Astrocyte (in vitro differentiated cells and primary cell): ENCODE data around the gene TNIK. TPM values are rescaled to one million over a fixed set of nuclear protein-coding genes. Genes with fewer than 3 reads are reported as not detected.
A peak's percentile ranks its signal among the peaks of the same experiment; 100 is the strongest.

Experiments
- DNase-seq: peaks from one replicate; pipeline ENCODE4 v3.0.0-alpha.2; 2010; ENCODE audit warnings: low read depth
- FAIRE-seq: peaks from 2 replicates; lab custom pipeline; 2011; peaks lifted over from hg19 to GRCh38; lab: Jason Lieb, UNC
- H2AFZ ChIP-seq: 2 replicates; pipeline ENCODE4 v1.6.0; 2012; ENCODE audit warnings: low read depth, low read length, inconsistent platforms
- H3K27ac ChIP-seq: 2 replicates; pipeline ENCODE4 v1.5.1; 2011; ENCODE audit warnings: low read depth, low read length, inconsistent platforms
- H3K27me3 ChIP-seq: 2 replicates; pipeline ENCODE4 v1.6.0; 2011; ENCODE audit warnings: low read length, inconsistent platforms; ENCODE audit not compliant: insufficient read depth
- H3K36me3 ChIP-seq: 2 replicates; pipeline ENCODE4 v1.5.1; 2011; ENCODE audit warnings: low read length, inconsistent platforms; ENCODE audit not compliant: insufficient read depth
- H3K4me1 ChIP-seq: 2 replicates; pipeline ENCODE4 v1.5.1; 2011; ENCODE audit warnings: low read length, inconsistent platforms; ENCODE audit not compliant: insufficient read depth
- H3K4me2 ChIP-seq: 2 replicates; pipeline ENCODE4 v1.6.0; 2012; ENCODE audit warnings: low read length, inconsistent platforms
- H3K4me3 ChIP-seq: 2 replicates; pipeline ENCODE4 v1.5.1; 2011; ENCODE audit warnings: low read depth, mild to moderate bottlenecking, low read length, inconsistent platforms; ENCODE audit not compliant: insufficient read depth
- H3K79me2 ChIP-seq: 2 replicates; pipeline ENCODE4 v1.6.0; 2012; ENCODE audit warnings: mild to moderate bottlenecking, low read length, inconsistent platforms; ENCODE audit not compliant: insufficient read depth
- H3K9ac ChIP-seq: 2 replicates; pipeline ENCODE4 v1.6.0; 2012; ENCODE audit warnings: mild to moderate bottlenecking, low read length, inconsistent platforms
- H3K9me3 ChIP-seq: 2 replicates; pipeline ENCODE4 v1.5.1; 2012; ENCODE audit warnings: low read depth, mild to moderate bottlenecking, low read length, inconsistent platforms; ENCODE audit not compliant: insufficient read depth
- H4K20me1 ChIP-seq: 2 replicates; pipeline ENCODE4 v1.6.0; 2012; ENCODE audit warnings: low read length, inconsistent platforms; ENCODE audit not compliant: insufficient read depth
- H3K27ac Mint-ChIP-seq: one replicate; pipeline ENCODE4 v1.8.0; 2021; ENCODE audit warnings: mild to moderate bottlenecking, mixed read lengths; ENCODE audit not compliant: unreplicated experiment
- H3K27me3 Mint-ChIP-seq: one replicate; pipeline ENCODE4 v1.8.0; 2021; ENCODE audit warnings: low read depth, mixed read lengths; ENCODE audit not compliant: unreplicated experiment
- H3K36me3 Mint-ChIP-seq: one replicate; pipeline ENCODE4 v1.8.0; 2021; ENCODE audit warnings: low read depth, mixed read lengths; ENCODE audit not compliant: unreplicated experiment
- H3K4me1 Mint-ChIP-seq: one replicate; pipeline ENCODE4 v1.8.0; 2021; ENCODE audit warnings: low read depth, mixed read lengths; ENCODE audit not compliant: unreplicated experiment
- H3K4me3 Mint-ChIP-seq: one replicate; pipeline ENCODE4 v1.8.0; 2021; ENCODE audit warnings: mild to moderate bottlenecking, moderate library complexity, mixed read lengths; ENCODE audit not compliant: unreplicated experiment
- H3K9me3 Mint-ChIP-seq: one replicate; pipeline ENCODE4 v1.8.0; 2021; ENCODE audit warnings: mild to moderate bottlenecking, mixed read lengths; ENCODE audit not compliant: unreplicated experiment
- EZH2 ChIP-seq: IDR thresholded peaks from 2 replicates; pipeline ENCODE4 v1.6.1; 2012; ENCODE audit warnings: mild to moderate bottlenecking, low read length, inconsistent platforms; ENCODE audit not compliant: insufficient read depth
- total RNA-seq: library from RNA; stranded (reverse); gene quantifications from 2 replicates; pipeline ENCODE4 v1.2.1, GENCODE V29; 2021
- TF ChIP-seq, protein P1 (sequence below): IDR thresholded peaks from 2 replicates; pipeline ENCODE4 v1.5.1; 2011; ENCODE audit warnings: low read depth, mild to moderate bottlenecking, inconsistent platforms, low read length, moderate library complexity; ENCODE audit not compliant: insufficient read depth

Gene TNIK
- total RNA-seq, 1 donor from 2014 or later: 70.0 TPM

DNA sequence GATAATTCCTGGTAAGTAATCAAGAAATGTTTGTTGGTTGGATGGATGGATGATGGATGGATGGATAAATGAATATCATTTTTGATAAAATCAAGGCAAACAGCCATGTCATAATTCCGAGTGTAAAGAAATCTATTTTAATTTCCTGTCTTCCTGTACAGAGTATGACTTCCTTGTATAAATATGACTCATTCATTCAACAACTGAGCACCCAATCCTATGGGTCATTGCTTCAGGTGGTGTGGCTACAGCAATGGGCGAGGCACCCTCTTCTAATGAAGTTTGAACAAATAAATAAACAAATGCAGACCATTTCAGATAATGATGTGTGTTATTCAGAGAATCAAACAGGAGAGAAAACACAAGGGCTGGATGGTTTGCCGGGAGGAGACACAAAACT is 198.7 kb downstream of the TNIK start:
- Histone ChIP-seq H3K27ac (no peak overlapping the region), H2AFZ (no peak overlapping the region), H3K36me3 (no peaks in the 10 kb centered on the region), H4K20me1 (no peaks in the 10 kb centered on the region), H3K79me2 (no peaks in the 10 kb centered on the region), H3K4me2 (peak overlapping the region; percentile 4), H3K9me3 (no peaks in the 10 kb centered on the region), H3K4me1 (peaks cover 17% of the 10 kb centered on the region), H3K27me3 (no peaks in the 10 kb centered on the region), H3K9ac (no peak overlapping the region), H3K4me3 (no peak overlapping the region)
- no peaks in the 10 kb centered on the region for H3K27me3 Mint-ChIP-seq
- no peak overlapping the region for H3K4me3 Mint-ChIP-seq
- FAIRE-seq: no peak
- H3K4me1 Mint-ChIP-seq: peaks cover 72% of the 10 kb centered on the region
- no peaks in the 10 kb centered on the region for H3K9me3 Mint-ChIP-seq
- H3K36me3 Mint-ChIP-seq: peaks cover 2% of the 10 kb centered on the region
- TF ChIP-seq, protein P1, sequence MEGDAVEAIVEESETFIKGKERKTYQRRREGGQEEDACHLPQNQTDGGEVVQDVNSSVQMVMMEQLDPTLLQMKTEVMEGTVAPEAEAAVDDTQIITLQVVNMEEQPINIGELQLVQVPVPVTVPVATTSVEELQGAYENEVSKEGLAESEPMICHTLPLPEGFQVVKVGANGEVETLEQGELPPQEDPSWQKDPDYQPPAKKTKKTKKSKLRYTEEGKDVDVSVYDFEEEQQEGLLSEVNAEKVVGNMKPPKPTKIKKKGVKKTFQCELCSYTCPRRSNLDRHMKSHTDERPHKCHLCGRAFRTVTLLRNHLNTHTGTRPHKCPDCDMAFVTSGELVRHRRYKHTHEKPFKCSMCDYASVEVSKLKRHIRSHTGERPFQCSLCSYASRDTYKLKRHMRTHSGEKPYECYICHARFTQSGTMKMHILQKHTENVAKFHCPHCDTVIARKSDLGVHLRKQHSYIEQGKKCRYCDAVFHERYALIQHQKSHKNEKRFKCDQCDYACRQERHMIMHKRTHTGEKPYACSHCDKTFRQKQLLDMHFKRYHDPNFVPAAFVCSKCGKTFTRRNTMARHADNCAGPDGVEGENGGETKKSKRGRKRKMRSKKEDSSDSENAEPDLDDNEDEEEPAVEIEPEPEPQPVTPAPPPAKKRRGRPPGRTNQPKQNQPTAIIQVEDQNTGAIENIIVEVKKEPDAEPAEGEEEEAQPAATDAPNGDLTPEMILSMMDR: no peak
- no peak for TF ChIP-seq EZH2
- H3K27ac Mint-ChIP-seq: peak overlapping the region; percentile 54
- peak; percentile 45 for DNase-seq

GRCh38 chr3:171260899-171261298 is 199.3 kb downstream of the TNIK start:
- Mint-ChIP-seq H3K4me1 (peaks cover 74% of the 10 kb centered on the region), H3K27ac (no peak overlapping the region), H3K4me3 (no peak overlapping the region), H3K27me3 (no peaks in the 10 kb centered on the region), H3K36me3 (peaks cover 2% of the 10 kb centered on the region), H3K9me3 (no peaks in the 10 kb centered on the region)
- Histone ChIP-seq H3K27ac (no peak overlapping the region), H4K20me1 (no peaks in the 10 kb centered on the region), H3K4me1 (peaks cover 17% of the 10 kb centered on the region), H3K79me2 (no peaks in the 10 kb centered on the region), H3K4me2 (peak overlapping the region; percentile 4), H3K9ac (no peak overlapping the region), H2AFZ (no peak overlapping the region), H3K27me3 (no peaks in the 10 kb centered on the region), H3K4me3 (no peak overlapping the region), H3K36me3 (no peaks in the 10 kb centered on the region), H3K9me3 (no peaks in the 10 kb centered on the region)
- TF ChIP-seq, protein P1: no peak
- no peak for TF ChIP-seq EZH2
- no peak for DNase-seq
- no peak for FAIRE-seq

GRCh38 chr3:171260466-171260865 is 199.7 kb downstream of the TNIK start:
- TF ChIP-seq, protein P1: no peak
- no peak for TF ChIP-seq EZH2

More at GRCh38 chr3:171260466-171260865, 199.7 kb downstream of the TNIK start:
- Mint-ChIP-seq H3K36me3 (peaks cover 2% of the 10 kb centered on the region), H3K4me1 (peaks cover 73% of the 10 kb centered on the region), H3K27ac (no peak overlapping the region), H3K9me3 (no peaks in the 10 kb centered on the region), H3K4me3 (no peak overlapping the region), H3K27me3 (no peaks in the 10 kb centered on the region)
- Histone ChIP-seq H3K4me1 (peaks cover 17% of the 10 kb centered on the region), H4K20me1 (no peaks in the 10 kb centered on the region), H3K36me3 (no peaks in the 10 kb centered on the region), H3K9ac (no peak overlapping the region), H3K27ac (no peak overlapping the region), H3K4me3 (no peak overlapping the region), H2AFZ (no peak overlapping the region), H3K4me2 (no peak overlapping the region), H3K79me2 (no peaks in the 10 kb centered on the region), H3K27me3 (no peaks in the 10 kb centered on the region), H3K9me3 (no peaks in the 10 kb centered on the region)
- DNase-seq (no peak), FAIRE-seq (no peak)
